HG03135 (cell line): ENCODE measurements around the gene SP3.
A peak's percentile ranks its signal among the peaks of the same experiment; 100 is the strongest.

Experiments
- ATAC-seq: cut with Tn5 transposase; IDR thresholded peaks from one replicate; pipeline ENCODE4 v1.9.1; 2021; ENCODE audit warnings: mild to moderate bottlenecking, moderate library complexity; ENCODE audit not compliant: unreplicated experiment

SP3 gene

GRCh38 chr2:173969886-173970285, 4.7 kb upstream of the SP3 start:
- no peak for ATAC-seq

GRCh38 chr2:173968551-173968950, 3.4 kb upstream of the SP3 start:
- ATAC-seq = no peak

- no peak for ATAC-seq
These were observed 1.3 kb upstream of the SP3 start for GRCh38 chr2:173966274-173967098.

GRCh38 chr2:173964565-173965371, 405 bp downstream of the SP3 start:
- peak; percentile 21 for ATAC-seq

GRCh38 chr2:173963817-173964564, 1.2 kb downstream of the SP3 start:
- ATAC-seq = peak; percentile 56

GRCh38 chr2:173963323-173963816, 1.8 kb downstream of the SP3 start:
- ATAC-seq = peak; percentile 25

- ATAC-seq = no peak
These were observed 2.5 kb downstream of the SP3 start for GRCh38 chr2:173962583-173963110.

GRCh38 chr2:173962031-173962430, 3.1 kb downstream of the SP3 start:
- ATAC-seq = no peak

- ATAC-seq = no peak
These were observed 3.8 kb downstream of the SP3 start for GRCh38 chr2:173961346-173961705.

- no peak for ATAC-seq
These were observed 5.3 kb downstream of the SP3 start for GRCh38 chr2:173959909-173960308.

- ATAC-seq = no peak
These were observed 5.8 kb downstream of the SP3 start for GRCh38 chr2:173959358-173959884.

GRCh38 chr2:173958198-173958846, 6.9 kb downstream of the SP3 start:
- no peak for ATAC-seq

GRCh38 chr2:173957517-173957916, 7.7 kb downstream of the SP3 start:
- no peak for ATAC-seq

GRCh38 chr2:173956454-173956853, 8.7 kb downstream of the SP3 start:
- ATAC-seq = no peak

- ATAC-seq = no peak
These were observed 9.3 kb downstream of the SP3 start for GRCh38 chr2:173955867-173956266.

- no peak for ATAC-seq
These were observed 10.2 kb downstream of the SP3 start for GRCh38 chr2:173955004-173955403.

GRCh38 chr2:173953047-173953424, 12.1 kb downstream of the SP3 start:
- no peak for ATAC-seq

- no peak for ATAC-seq
These were observed 12.7 kb downstream of the SP3 start for GRCh38 chr2:173952267-173953046.

GRCh38 chr2:173948842-173949241, 16.3 kb downstream of the SP3 start:
- ATAC-seq = no peak

GRCh38 chr2:173948198-173948597, 17.0 kb downstream of the SP3 start:
- ATAC-seq = no peak
